Suprapubic skin (tissue), 4 donors: Measurements from ENCODE around the gene SLFN13. TPM values are rescaled to one million over a fixed set of nuclear protein-coding genes. Genes with fewer than 3 reads are reported as not detected.
"Not testable (repeated sequence)": the region's sequence is repeated elsewhere in the genome, so short reads cannot be mapped to it uniquely, and the experiment has no call there.

Experiments used
- DNase-seq, 2 donors: peaks; one replicate each; pipeline ENCODE4 v3.0.0-alpha.2; 2019; ENCODE audit warnings: low spot score in 2 of 2
- H3K27ac ChIP-seq: fragments of 200-600 bp; sonication (generic); one replicate; pipeline ENCODE4 v1.5.1; 2019
- H3K27me3 ChIP-seq: fragments of 200-600 bp; sonication (generic); one replicate; pipeline ENCODE4 v1.5.1; 2019
- H3K36me3 ChIP-seq: fragments of 200-600 bp; sonication (generic); one replicate; pipeline ENCODE4 v1.5.1; 2019
- H3K4me1 ChIP-seq: fragments of 200-600 bp; sonication (generic); one replicate; pipeline ENCODE4 v1.5.1; 2019
- H3K4me3 ChIP-seq: fragments of 200-600 bp; sonication (generic); one replicate; pipeline ENCODE4 v1.5.1; 2019; ENCODE audit warnings: mild to moderate bottlenecking
- H3K9me3 ChIP-seq: fragments of 200-600 bp; sonication (generic); one replicate; pipeline ENCODE4 v1.5.1; 2019
- CTCF ChIP-seq, 2 donors: fragments of 200-600 bp in 1 of 2; fragments of 450-650 bp in 1 of 2; sonication (generic) in 1 of 2; IDR thresholded peaks; one replicate each; pipeline ENCODE4 v1.5.1; 2016 to 2019; ENCODE audit warnings: antibody characterized with exemption in 2 of 2, mild to moderate bottlenecking in 1 of 2, moderate library complexity in 1 of 2
- EP300 ChIP-seq: sonication (generic); formaldehyde crosslinking; IDR thresholded peaks from one replicate; pipeline ENCODE4 v1.6.1; 2017; ENCODE audit warnings: antibody characterized with exemption
- POLR2A ChIP-seq, 2 donors: fragments of 450-650 bp; IDR thresholded peaks; one replicate each; pipeline ENCODE4 v1.6.1; 2017; ENCODE audit warnings: antibody characterized with exemption in 2 of 2, mild to moderate bottlenecking in 2 of 2, moderate library complexity in 2 of 2
- POLR2AphosphoS5 ChIP-seq, 3 donors: sonication (generic); formaldehyde crosslinking; IDR thresholded peaks; one replicate each; pipeline ENCODE4 v1.6.1; 2017; ENCODE audit warnings: antibody characterized with exemption in 3 of 3
- whole genome bisulfite sequencing: methylation state at CpG from one replicate; pipeline ENCODE4 v1.1.5; 2018; 5-methylcytosine and 5-hydroxymethylcytosine counted together
- total RNA-seq, 4 donors: library from RNA; depleted of rRNA; stranded (reverse); fragments of >200 nt; gene quantifications; one replicate each; pipeline ENCODE4 v1.1.0, GENCODE V29; 2016

The SLFN13 gene
- total RNA-seq, 4 donors from 2014 or later: 2.2 to 7.8 (median 6.0) TPM

- Histone ChIP-seq H3K27me3 (no peaks in the 10 kb centered on the region), H3K36me3 (no peaks in the 10 kb centered on the region), H3K9me3 (no peaks in the 10 kb centered on the region), H3K27ac (no peak overlapping the region), H3K4me1 (peaks cover 15% of the 10 kb centered on the region), H3K4me3 (no peak overlapping the region)
- no peak for TF ChIP-seq POLR2AphosphoS5 (IDR thresholded peaks at IDR 0.05)
- TF ChIP-seq CTCF (IDR thresholded peaks at IDR 0.05): no peak
- TF ChIP-seq EP300: no peak
- TF ChIP-seq POLR2A (IDR thresholded peaks at IDR 0.05): no peak
- DNase-seq: no peak
- WGBS: 94% methylated on average over 2 of the region's 2 CpGs
These were observed 20.3 kb downstream of the SLFN13 start for GRCh38 chr17:35428229-35428628.

- peaks cover 5% of the 10 kb centered on the region for H3K36me3 ChIP-seq
- no peak overlapping the region for H3K27ac ChIP-seq
- no peak overlapping the region for H3K4me3 ChIP-seq
- H3K4me1 ChIP-seq: no peaks in the 10 kb centered on the region
- 93% methylated on average over 4 of the region's 4 CpGs for WGBS
- TF ChIP-seq POLR2A (IDR thresholded peaks at IDR 0.05) (no peak), EP300 (no peak), CTCF (IDR thresholded peaks at IDR 0.05) (no peak), POLR2AphosphoS5 (IDR thresholded peaks at IDR 0.05) (no peak)
- no peaks in the 10 kb centered on the region for H3K27me3 ChIP-seq
- DNase-seq: no peak
- no peaks in the 10 kb centered on the region for H3K9me3 ChIP-seq
These were observed 24.8 kb downstream of the SLFN13 start for GRCh38 chr17:35423761-35424160.

- H3K4me1 ChIP-seq, H3K27ac ChIP-seq, DNase-seq, H3K9me3 ChIP-seq, H3K4me3 ChIP-seq, H3K27me3 ChIP-seq: not testable (repeated sequence)
- WGBS: 93% methylated on average over 9 of the region's 9 CpGs
- H3K36me3 ChIP-seq: peaks cover 12% of the 10 kb centered on the region
These were observed 27.5 kb downstream of the SLFN13 start for GRCh38 chr17:35421069-35421468.

- Histone ChIP-seq H3K27ac (no peak overlapping the region), H3K36me3 (peaks cover 18% of the 10 kb centered on the region), H3K4me3 (no peak overlapping the region), H3K9me3 (no peaks in the 10 kb centered on the region), H3K27me3 (no peaks in the 10 kb centered on the region), H3K4me1 (no peaks in the 10 kb centered on the region)
- TF ChIP-seq EP300 (no peak), POLR2AphosphoS5 (IDR thresholded peaks at IDR 0.05) (no peak), POLR2A (IDR thresholded peaks at IDR 0.05) (no peak), CTCF (IDR thresholded peaks at IDR 0.05) (no peak)
- no peak for DNase-seq
- WGBS: 91% methylated on average over 2 of the region's 2 CpGs
These were observed 31.9 kb downstream of the SLFN13 start for GRCh38 chr17:35416659-35417058.

DNA sequence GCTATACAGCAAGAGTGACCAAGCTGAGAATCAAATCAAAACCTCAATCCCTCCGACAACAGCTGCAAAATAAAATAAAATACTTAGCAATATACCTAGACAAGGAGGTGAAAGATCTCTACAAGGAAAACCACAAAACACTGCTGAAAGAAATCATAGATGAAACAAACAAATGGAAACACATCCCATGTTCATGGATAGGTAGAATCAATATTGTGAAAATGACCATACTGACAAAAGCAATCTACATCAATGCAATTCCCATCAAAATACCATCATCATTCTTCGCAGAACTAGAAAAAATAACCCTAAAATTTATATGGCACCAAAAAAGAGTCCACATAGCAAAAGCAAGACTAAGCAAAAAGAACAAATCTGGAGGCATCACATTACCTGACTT, 33.9 kb downstream of the SLFN13 start:
- not testable (repeated sequence) for H3K27me3 ChIP-seq, DNase-seq, H3K9me3 ChIP-seq, H3K4me1 ChIP-seq, H3K4me3 ChIP-seq, H3K27ac ChIP-seq
- 98% methylated on average over 2 of the region's 2 CpGs for WGBS
- peaks cover 32% of the 10 kb centered on the region for H3K36me3 ChIP-seq

GRCh38 chr17:35414247-35414646, 34.3 kb downstream of the SLFN13 start:
- H3K4me3 ChIP-seq: no peak overlapping the region
- no peak for DNase-seq
- no peaks in the 10 kb centered on the region for H3K9me3 ChIP-seq
- H3K27me3 ChIP-seq: no peaks in the 10 kb centered on the region
- no peaks in the 10 kb centered on the region for H3K4me1 ChIP-seq
- 88% methylated on average over 1 of the region's 1 CpG for WGBS
- TF ChIP-seq POLR2A (IDR thresholded peaks at IDR 0.05) (no peak), CTCF (IDR thresholded peaks at IDR 0.05) (no peak), EP300 (no peak), POLR2AphosphoS5 (IDR thresholded peaks at IDR 0.05) (no peak)
- H3K27ac ChIP-seq: no peak overlapping the region
- peaks cover 32% of the 10 kb centered on the region for H3K36me3 ChIP-seq
